Calu3 (cell line): Measurements from ENCODE around the gene SCARB1. TPM values are rescaled to one million over a fixed set of nuclear protein-coding genes. Genes with fewer than 3 reads are reported as not detected.
"Not testable (repeated sequence)": the region's sequence is repeated elsewhere in the genome, so short reads cannot be mapped to it uniquely, and the experiment has no call there.

Experiments
- BruUV-seq: library from RNA; stranded (reverse); fragments of 400-500 nt; replicated peaks from 2 replicates; lab custom pipeline; 2021; lab: Mats Ljungman, UMichigan
- CTCF ChIA-PET: fragments of 300-600 bp; sonication (Branson Sonifier 250); formaldehyde crosslinking; loops from one replicate; lab custom pipeline; 2022; ENCODE audit warnings: antibody characterized with exemption; lab: Charles Lee
- DNase-seq: peaks from one replicate; pipeline ENCODE4 v3.0.0; 2022
- H3K27ac Mint-ChIP-seq: one replicate; pipeline ENCODE4 v1.8.0; 2022; ENCODE audit warnings: mixed read lengths; ENCODE audit not compliant: unreplicated experiment
- H3K27me3 Mint-ChIP-seq: one replicate; pipeline ENCODE4 v1.8.0; 2022; ENCODE audit warnings: mixed read lengths; ENCODE audit not compliant: unreplicated experiment
- H3K36me3 Mint-ChIP-seq: one replicate; pipeline ENCODE4 v1.8.0; 2022; ENCODE audit warnings: mild to moderate bottlenecking, moderate library complexity, mixed read lengths; ENCODE audit not compliant: insufficient read depth, unreplicated experiment
- H3K4me1 Mint-ChIP-seq: one replicate; pipeline ENCODE4 v1.8.0; 2022; ENCODE audit warnings: mild to moderate bottlenecking, low read depth, mixed read lengths; ENCODE audit not compliant: unreplicated experiment
- H3K4me3 Mint-ChIP-seq: one replicate; pipeline ENCODE4 v1.8.0; 2022; ENCODE audit warnings: mild to moderate bottlenecking, low read depth, moderate library complexity, mixed read lengths; ENCODE audit not compliant: unreplicated experiment
- H3K9me3 Mint-ChIP-seq: one replicate; pipeline ENCODE4 v1.8.0; 2022; ENCODE audit warnings: low read depth, mixed read lengths; ENCODE audit not compliant: unreplicated experiment
- CTCF ChIP-seq: fragments of 200-600 bp; IDR thresholded peaks from one replicate; pipeline ENCODE4 v1.8.0; 2022; ENCODE audit warnings: antibody characterized with exemption; ENCODE audit not compliant: unreplicated experiment
- intact Hi-C: fragments of 100-400 bp; cut with micrococcal nuclease; formaldehyde crosslinking; loops from one replicate; pipeline ENCODE4 v1.10.0; 2022; ENCODE audit not compliant: unreplicated experiment
- total RNA-seq: library from RNA; stranded (reverse); gene quantifications from 2 replicates; pipeline ENCODE4 v1.2.3, GENCODE V29; 2022

Gene SCARB1
- total RNA-seq, 1 experiment from 2014 or later = 51.6 TPM

DNA sequence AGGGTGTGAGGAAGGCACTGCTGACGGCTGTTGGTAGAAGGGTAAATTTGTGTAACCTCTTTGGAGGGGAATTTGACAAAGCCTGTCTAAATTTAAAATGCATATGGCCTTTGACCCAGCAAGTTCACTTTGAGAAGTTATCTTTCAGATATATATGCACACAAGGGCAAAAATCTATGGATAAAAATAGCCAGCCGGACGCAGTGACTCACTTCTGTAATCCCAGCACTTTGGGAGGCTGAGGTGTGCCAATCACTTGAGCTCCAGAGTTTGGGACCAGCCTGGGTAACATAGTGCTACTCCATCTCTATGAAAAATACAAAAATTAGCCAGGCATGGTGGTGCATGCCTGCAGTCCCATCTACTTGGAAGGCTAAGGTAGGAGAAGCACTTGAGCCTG, 37.3 kb upstream of the SCARB1 start:
- Mint-ChIP-seq H3K27ac (no peak overlapping the region), H3K4me3 (no peak overlapping the region), H3K9me3 (no peaks in the 10 kb centered on the region), H3K27me3 (no peaks in the 10 kb centered on the region), H3K4me1 (peaks cover 47% of the 10 kb centered on the region), H3K36me3 (peaks cover 4% of the 10 kb centered on the region)
- intact Hi-C loops = loop anchor here (10.0 kb wide), 1 partner anchor 504 kb away; no protein-coding TSS in a partner anchor
- CTCF ChIA-PET = interaction anchor here (0.7 to 1.3 kb wide), 3 partner anchors 11 to 74 kb away, joined by 3 to 4 read pairs (median 3); no protein-coding TSS in a partner anchor
- no TSS peak for BruUV-seq
- TF ChIP-seq CTCF = no peak
- DNase-seq = no peak

- intact Hi-C loops = loop anchor here (10.0 kb wide), 1 partner anchor 504 kb away; no protein-coding TSS in a partner anchor
These were observed 36.7 kb upstream of the SCARB1 start for GRCh38 chr12:124900345-124900795.

GRCh38 chr12:124898923-124899294, 35.2 kb upstream of the SCARB1 start:
- Mint-ChIP-seq H3K4me1 (peaks cover 31% of the 10 kb centered on the region), H3K4me3 (no peak overlapping the region)

More at GRCh38 chr12:124900345-124900795, 36.7 kb upstream of the SCARB1 start:
- H3K36me3 Mint-ChIP-seq, H3K27ac Mint-ChIP-seq, BruUV-seq, DNase-seq, H3K4me3 Mint-ChIP-seq, H3K9me3 Mint-ChIP-seq, H3K27me3 Mint-ChIP-seq: not testable (repeated sequence)
- peaks cover 41% of the 10 kb centered on the region for H3K4me1 Mint-ChIP-seq
- CTCF ChIA-PET = interaction anchor here (1.0 to 1.3 kb wide), 2 partner anchors 10 to 14 kb away, joined by 3 read pairs; no protein-coding TSS in a partner anchor

DNA sequence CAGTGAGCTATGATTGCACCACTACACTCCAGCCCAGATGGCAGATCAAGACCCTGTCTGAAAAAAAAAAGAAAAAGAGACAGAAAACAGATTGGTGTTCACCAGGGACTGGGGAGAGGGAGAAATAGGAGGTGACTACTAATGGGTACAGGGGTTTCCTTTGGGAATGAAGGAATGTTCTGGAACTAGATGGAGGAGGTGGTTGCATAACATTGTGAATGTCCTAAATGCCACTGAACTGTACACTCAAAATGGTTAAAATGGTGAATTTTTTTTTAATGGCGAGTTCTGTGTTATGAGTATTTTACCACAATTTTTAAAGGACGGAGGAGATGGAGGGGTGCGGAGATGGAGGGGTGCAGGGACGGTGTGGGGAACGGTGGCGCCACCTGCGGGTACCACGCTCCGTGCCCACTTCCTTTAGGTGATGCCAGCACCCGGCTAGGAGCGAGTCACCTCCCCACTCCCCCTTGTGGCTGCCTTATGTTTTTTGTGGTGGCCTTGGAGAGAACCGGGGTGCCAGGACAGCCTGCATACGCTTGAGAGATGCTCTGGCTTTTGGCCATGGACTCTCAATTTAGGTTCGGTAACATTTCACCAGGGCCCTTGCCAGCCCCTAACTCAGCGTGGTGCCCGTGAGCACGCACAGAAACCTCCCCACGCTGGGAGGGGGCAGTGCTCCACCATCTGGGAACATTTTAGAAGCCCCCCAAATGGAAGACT, 34.7 kb upstream of the SCARB1 start:
- intact Hi-C loops = loop anchor here (2.0 to 5.0 kb wide), 2 partner anchors 70 to 861 kb away; no protein-coding TSS in a partner anchor
- Mint-ChIP-seq H3K27me3 (no peaks in the 10 kb centered on the region), H3K36me3 (no peaks in the 10 kb centered on the region), H3K4me1 (peaks cover 31% of the 10 kb centered on the region), H3K4me3 (no peak overlapping the region), H3K9me3 (no peaks in the 10 kb centered on the region), H3K27ac (no peak overlapping the region)
- CTCF ChIA-PET = no interaction called here
- peak; percentile 74 for TF ChIP-seq CTCF
- no TSS peak for BruUV-seq
- DNase-seq = peak; percentile 82

More at GRCh38 chr12:124898923-124899294, 35.2 kb upstream of the SCARB1 start:
- CTCF ChIA-PET = no interaction called here
- no peak for TF ChIP-seq CTCF
- intact Hi-C loops = loop anchor here (2.0 to 5.0 kb wide), 2 partner anchors 70 to 862 kb away; no protein-coding TSS in a partner anchor
- no peak for DNase-seq
- no peak overlapping the region for H3K27ac Mint-ChIP-seq
- no peaks in the 10 kb centered on the region for H3K27me3 Mint-ChIP-seq
- no peaks in the 10 kb centered on the region for H3K9me3 Mint-ChIP-seq
- H3K36me3 Mint-ChIP-seq = no peaks in the 10 kb centered on the region
- no TSS peak for BruUV-seq
